Measurements from ENCODE around the gene FBXW11.

Gene FBXW11

GRCh38 chr5:171861381-171861780 lies 145.1 kb downstream of the FBXW11 start:
- H3K27me3 ChIP-seq (ENCODE audit: insufficient read depth, low read depth): no peaks in the 10 kb centered on the region
- H2AFZ ChIP-seq (ENCODE audit: low read depth): no peak overlapping the region
- no peak overlapping the region for H3K4me3 ChIP-seq (IDR thresholded peaks at IDR 0.05; ENCODE audit: insufficient read depth, low read depth, low read length)
- H3K79me2 ChIP-seq (ENCODE audit: insufficient read depth, low read depth): no peaks in the 10 kb centered on the region
- H3K4me1 ChIP-seq (ENCODE audit: low read depth, poor library complexity, severe bottlenecking): no peaks in the 10 kb centered on the region
- no peak overlapping the region for H3K27ac ChIP-seq
- no peaks in the 10 kb centered on the region for H3K36me3 ChIP-seq (ENCODE audit: insufficient read depth)
- no peak overlapping the region for H3K4me2 ChIP-seq
- H4K20me1 ChIP-seq (ENCODE audit: insufficient read depth): no peaks in the 10 kb centered on the region
- no peak overlapping the region for H3K9ac ChIP-seq
- TF ChIP-seq CTCF (conservative IDR thresholded peaks at IDR 0.05; ENCODE audit: low read depth, low read length): no peak

- no peaks in the 10 kb centered on the region for H3K27me3 ChIP-seq (ENCODE audit: insufficient read depth, low read depth)
- H3K4me1 ChIP-seq (ENCODE audit: low read depth, poor library complexity, severe bottlenecking): no peaks in the 10 kb centered on the region
- H3K36me3 ChIP-seq (ENCODE audit: insufficient read depth): no peaks in the 10 kb centered on the region
- no peaks in the 10 kb centered on the region for H4K20me1 ChIP-seq (ENCODE audit: insufficient read depth)
- H3K4me2 ChIP-seq: no peak overlapping the region
- H3K9ac ChIP-seq: no peak overlapping the region
- no peak overlapping the region for H3K27ac ChIP-seq
- H3K4me3 ChIP-seq (IDR thresholded peaks at IDR 0.05; ENCODE audit: insufficient read depth, low read depth, low read length): no peak overlapping the region
- no peaks in the 10 kb centered on the region for H3K79me2 ChIP-seq (ENCODE audit: insufficient read depth, low read depth)
- TF ChIP-seq CTCF (conservative IDR thresholded peaks at IDR 0.05; ENCODE audit: low read depth, low read length): no peak; the same call in 1 of the 2 replicates
- no peak overlapping the region for H2AFZ ChIP-seq (ENCODE audit: low read depth)
Measured at GRCh38 chr5:171858303-171858702, 148.1 kb downstream of the FBXW11 start.

- H3K4me1 ChIP-seq (ENCODE audit: low read depth, poor library complexity, severe bottlenecking): no peaks in the 10 kb centered on the region
- H3K4me3 ChIP-seq (IDR thresholded peaks at IDR 0.05; ENCODE audit: insufficient read depth, low read depth, low read length): no peak overlapping the region
- TF ChIP-seq CTCF (conservative IDR thresholded peaks at IDR 0.05; ENCODE audit: low read depth, low read length): no peak
- no peak overlapping the region for H3K9ac ChIP-seq
- H3K36me3 ChIP-seq (ENCODE audit: insufficient read depth): no peaks in the 10 kb centered on the region
- no peaks in the 10 kb centered on the region for H3K79me2 ChIP-seq (ENCODE audit: insufficient read depth, low read depth)
- no peaks in the 10 kb centered on the region for H3K27me3 ChIP-seq (ENCODE audit: insufficient read depth, low read depth)
- no peaks in the 10 kb centered on the region for H4K20me1 ChIP-seq (ENCODE audit: insufficient read depth)
- no peak overlapping the region for H2AFZ ChIP-seq (ENCODE audit: low read depth)
- H3K4me2 ChIP-seq: no peak overlapping the region
- no peak overlapping the region for H3K27ac ChIP-seq
Measured at GRCh38 chr5:171857489-171857876, 149.0 kb downstream of the FBXW11 start.

- H3K4me3 ChIP-seq (IDR thresholded peaks at IDR 0.05; ENCODE audit: insufficient read depth, low read depth, low read length): no peak overlapping the region
- H3K4me1 ChIP-seq (ENCODE audit: low read depth, poor library complexity, severe bottlenecking): no peaks in the 10 kb centered on the region
- no peaks in the 10 kb centered on the region for H3K36me3 ChIP-seq (ENCODE audit: insufficient read depth)
- no peaks in the 10 kb centered on the region for H3K27me3 ChIP-seq (ENCODE audit: insufficient read depth, low read depth)
- no peak overlapping the region for H3K27ac ChIP-seq
- no peak overlapping the region for H2AFZ ChIP-seq (ENCODE audit: low read depth)
- no peak overlapping the region for H3K4me2 ChIP-seq
- H3K79me2 ChIP-seq (ENCODE audit: insufficient read depth, low read depth): no peaks in the 10 kb centered on the region
- TF ChIP-seq CTCF (conservative IDR thresholded peaks at IDR 0.05; ENCODE audit: low read depth, low read length): no peak
- H4K20me1 ChIP-seq (ENCODE audit: insufficient read depth): no peaks in the 10 kb centered on the region
- no peak overlapping the region for H3K9ac ChIP-seq
Measured at GRCh38 chr5:171855798-171856763, 150.4 kb downstream of the FBXW11 start.

Data from KMS-11 (cell line).